A673 (cell line): ENCODE data around the gene SMIM5. TPM values are rescaled to one million over a fixed set of nuclear protein-coding genes. Genes with fewer than 3 reads are reported as not detected.

Experiments used
- BruUV-seq: library from RNA; stranded (reverse); fragments of 400-500 nt; replicated peaks from 2 replicates; lab custom pipeline; 2021; lab: Mats Ljungman, UMichigan
- CTCF ChIA-PET: fragments of 300-600 bp; sonication (Branson Sonifier 250); formaldehyde crosslinking; loops from one replicate; lab custom pipeline; 2022; ENCODE audit warnings: antibody characterized with exemption; lab: Charles Lee
- POLR2A ChIA-PET: fragments of 300-600 bp; sonication (Branson Sonifier 250); formaldehyde crosslinking; loops from one replicate; lab custom pipeline; 2022; ENCODE audit warnings: antibody characterized with exemption; ENCODE audit not compliant: low non-redundant PET; lab: Charles Lee
- DNase-seq: peaks from one replicate; pipeline ENCODE4 v3.0.0-alpha.2; 2015; ENCODE audit warnings: low spot score
- H3K27ac ChIP-seq: fragments of 200-600 bp; sonication (generic); 2 replicates; pipeline ENCODE4 v1.5.1; 2016; ENCODE audit warnings: mixed run types, low read depth, mild to moderate bottlenecking, mixed read lengths, antibody characterized with exemption, low read length; ENCODE audit not compliant: poor library complexity, severe bottlenecking
- H3K27me3 ChIP-seq: fragments of 200-600 bp; sonication (generic); replicated peaks from 2 replicates; pipeline ENCODE4 v1.6.1; 2017; ENCODE audit warnings: mixed run types, low read depth, mild to moderate bottlenecking, mixed read lengths, antibody characterized with exemption, low read length; ENCODE audit not compliant: insufficient read depth, poor library complexity
- H3K36me3 ChIP-seq: fragments of 200-600 bp; sonication (generic); 2 replicates; pipeline ENCODE4 v1.6.1; 2016; ENCODE audit warnings: mixed run types, mild to moderate bottlenecking, mixed read lengths, antibody characterized with exemption, low read length; ENCODE audit not compliant: insufficient read depth, poor library complexity, severe bottlenecking
- H3K4me1 ChIP-seq: fragments of 200-600 bp; sonication (generic); 2 replicates; pipeline ENCODE4 v1.6.1; 2017; ENCODE audit warnings: mixed run types, mild to moderate bottlenecking, mixed read lengths, antibody characterized with exemption, low read length; ENCODE audit not compliant: insufficient read depth, poor library complexity, severe bottlenecking
- H3K4me3 ChIP-seq: fragments of 200-600 bp; sonication (generic); 2 replicates; pipeline ENCODE4 v1.5.1; 2016; ENCODE audit warnings: low read depth, mixed run types, mild to moderate bottlenecking, mixed read lengths, low read length; ENCODE audit not compliant: poor library complexity, severe bottlenecking
- H3K9me3 ChIP-seq: fragments of 200-600 bp; sonication (generic); 2 replicates; pipeline ENCODE4 v1.6.1; 2016; ENCODE audit warnings: mixed run types, low read depth, mild to moderate bottlenecking, mixed read lengths, antibody characterized with exemption, low read length; ENCODE audit not compliant: poor library complexity, severe bottlenecking
- CTCF ChIP-seq: fragments of 300-800, 200-600 bp; sonication (generic); conservative IDR thresholded peaks from 2 replicates; pipeline ENCODE4 v1.5.1; 2017; ENCODE audit warnings: low read depth, mild to moderate bottlenecking, antibody characterized with exemption, low read length, moderate library complexity, mixed read lengths
- EZH2 ChIP-seq: fragments of 200-600 bp; sonication (generic); IDR thresholded peaks from 2 replicates; pipeline ENCODE4 v1.6.1; 2017; ENCODE audit warnings: borderline replicate concordance, low read depth, mild to moderate bottlenecking, mixed read lengths, antibody characterized with exemption, low read length; ENCODE audit not compliant: poor library complexity, severe bottlenecking
- intact Hi-C: fragments of 100-400 bp; cut with micrococcal nuclease; formaldehyde crosslinking; loops from one replicate; pipeline ENCODE4 v1.10.0; 2022; ENCODE audit not compliant: unreplicated experiment
- total RNA-seq: library from RNA; stranded (reverse); gene quantifications from 2 replicates; pipeline ENCODE4 v1.2.3, GENCODE V29; 2021

SMIM5 gene
- total RNA-seq, 1 experiment from 2014 or later = not detected

DNA sequence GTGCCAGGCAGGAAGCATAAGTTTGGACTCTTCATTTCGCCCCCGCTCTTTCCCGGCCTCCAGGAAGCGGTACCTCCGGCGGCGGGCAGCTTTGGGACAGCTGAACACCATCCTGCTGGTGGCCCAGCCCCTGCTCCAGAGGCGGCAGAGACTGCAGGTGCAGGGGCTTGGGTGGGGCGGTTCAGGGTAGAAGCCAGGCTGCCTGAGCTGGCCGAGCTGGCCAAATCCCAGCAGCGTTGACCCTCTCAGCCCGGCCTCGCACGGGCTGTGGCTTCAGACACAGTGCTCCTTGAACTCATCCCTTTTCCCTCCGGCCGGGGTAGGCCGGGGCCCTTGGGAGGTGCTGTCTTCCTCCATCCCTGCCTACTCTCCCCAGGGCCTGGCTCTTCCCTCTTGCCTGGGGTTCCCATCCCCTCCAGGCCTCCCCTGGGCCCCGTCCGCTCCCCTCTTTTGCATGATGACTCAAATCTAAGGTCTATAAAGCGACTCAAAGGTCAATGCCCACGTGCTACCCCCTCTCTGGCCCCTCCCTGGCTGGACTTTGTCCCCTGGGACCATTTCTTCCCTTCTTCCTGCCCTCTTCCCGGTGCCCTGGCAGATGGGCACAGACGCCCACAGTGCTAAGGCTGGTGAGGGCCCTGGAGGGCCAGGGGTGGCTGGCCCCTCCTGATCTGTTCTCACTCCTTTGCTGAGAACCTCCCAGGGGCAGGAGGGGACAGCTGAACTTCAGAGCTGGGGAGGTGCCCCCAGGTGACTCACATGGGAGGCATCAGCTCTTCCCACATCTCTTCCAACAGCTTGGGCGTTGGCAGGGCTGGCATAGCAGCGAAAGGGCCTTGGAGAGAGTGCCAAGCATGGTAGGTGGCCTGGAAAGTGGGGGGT is 22.9 kb upstream of the SMIM5 start:
- TF ChIP-seq EZH2 (no peak), CTCF (no peak)
- no peak overlapping the region for H3K4me3 ChIP-seq
- ChIA-PET CTCF (interaction anchor here (0.6 to 0.8 kb wide), 2 partner anchors 12 to 15 kb away, joined by 3 read pairs; no protein-coding TSS in a partner anchor), POLR2A (no interaction called here)
- no peaks in the 10 kb centered on the region for H3K27me3 ChIP-seq
- BruUV-seq = no TSS peak
- H3K4me1 ChIP-seq = no peaks in the 10 kb centered on the region
- no peak for DNase-seq
- H3K27ac ChIP-seq = no peak overlapping the region
- H3K9me3 ChIP-seq = no peaks in the 10 kb centered on the region
- intact Hi-C loops = no loop called here
- no peaks in the 10 kb centered on the region for H3K36me3 ChIP-seq

DNA sequence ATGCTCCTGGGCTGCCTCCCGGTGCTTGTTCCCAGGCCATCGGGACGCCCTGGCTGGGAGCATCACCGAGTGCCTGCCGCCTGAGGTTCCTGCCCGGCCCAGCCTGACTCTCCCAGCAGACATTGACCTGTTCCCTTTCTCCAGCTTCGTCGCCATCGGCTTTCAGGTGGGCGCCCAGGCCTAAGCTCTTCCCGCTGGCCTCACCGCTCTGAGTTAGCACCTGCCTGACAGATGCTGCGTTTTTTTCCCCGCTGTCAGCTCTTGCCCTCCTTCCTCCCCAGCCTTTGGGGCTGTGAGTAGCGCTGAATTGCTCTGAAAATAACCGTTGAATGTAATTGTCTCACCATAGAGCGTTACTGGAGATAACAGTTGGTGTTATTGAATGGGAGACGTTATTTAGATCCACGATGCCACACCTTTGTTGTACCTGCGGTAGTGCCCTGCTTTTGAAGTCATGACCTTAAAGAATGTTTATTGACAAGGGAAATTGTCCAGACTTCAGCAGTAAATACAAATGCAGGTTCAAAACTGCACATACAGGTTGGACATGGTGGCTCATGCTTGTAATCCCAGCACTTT is 21.3 kb upstream of the SMIM5 start:
- no peaks in the 10 kb centered on the region for H3K9me3 ChIP-seq
- intact Hi-C loops = no loop called here
- no peak overlapping the region for H3K27ac ChIP-seq
- no peaks in the 10 kb centered on the region for H3K36me3 ChIP-seq
- DNase-seq = no peak
- POLR2A ChIA-PET = interaction anchor here (0.6 kb wide), 2 partner anchors 9 to 76 kb away, joined by 3 to 4 read pairs; no protein-coding TSS in a partner anchor
- no peak for TF ChIP-seq EZH2
- TF ChIP-seq CTCF = no peak
- no TSS peak for BruUV-seq
- CTCF ChIA-PET = interaction anchor here (1.6 kb wide), 1 partner anchor 142 kb away, joined by 3 read pairs; no protein-coding TSS in a partner anchor
- no peaks in the 10 kb centered on the region for H3K4me1 ChIP-seq
- no peak overlapping the region for H3K4me3 ChIP-seq
- H3K27me3 ChIP-seq = no peaks in the 10 kb centered on the region

DNA sequence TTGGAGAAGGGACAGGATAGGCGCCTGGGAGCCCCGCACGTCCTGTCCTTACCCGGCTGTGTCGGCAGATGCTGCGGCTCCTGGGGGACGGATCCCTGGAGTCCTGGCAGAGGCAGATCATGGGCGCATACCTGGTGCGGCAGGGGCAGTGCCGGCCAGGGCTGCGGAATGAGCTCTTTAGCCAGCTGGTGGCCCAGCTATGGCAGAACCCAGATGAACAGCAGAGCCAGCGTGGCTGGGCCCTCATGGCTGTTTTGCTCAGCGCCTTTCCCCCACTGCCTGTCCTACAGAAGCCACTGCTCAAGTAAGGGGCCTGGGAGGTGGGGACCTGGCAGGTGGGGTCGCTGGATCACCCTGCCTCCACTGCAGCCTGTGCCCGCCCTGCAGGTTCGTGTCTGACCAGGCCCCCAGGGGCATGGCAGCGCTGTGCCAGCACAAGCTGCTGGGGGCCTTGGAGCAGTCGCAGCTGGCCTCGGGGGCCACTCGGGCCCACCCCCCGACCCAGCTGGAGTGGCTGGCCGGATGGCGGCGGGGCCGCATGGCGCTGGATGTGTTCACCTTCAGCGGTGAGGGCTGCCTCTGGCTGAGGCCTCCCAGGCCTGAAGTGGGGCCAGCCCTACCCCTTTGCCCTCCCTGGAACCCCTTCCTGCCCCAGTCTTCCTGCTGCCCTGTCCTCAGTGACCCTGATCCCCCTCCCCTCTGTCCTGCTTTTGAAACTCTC is 20.2 kb upstream of the SMIM5 start:
- no peaks in the 10 kb centered on the region for H3K9me3 ChIP-seq
- POLR2A ChIA-PET = interaction anchor here (0.5 kb wide), 1 partner anchor 14 kb away, joined by 5 read pairs; no protein-coding TSS in a partner anchor
- intact Hi-C loops = no loop called here
- TF ChIP-seq CTCF (no peak), EZH2 (no peak)
- H3K27ac ChIP-seq = no peak overlapping the region
- CTCF ChIA-PET = interaction anchor here (0.6 to 1.6 kb wide), 2 partner anchors 137 to 140 kb away, joined by 3 read pairs; no protein-coding TSS in a partner anchor
- no TSS peak for BruUV-seq
- H3K27me3 ChIP-seq = no peaks in the 10 kb centered on the region
- no peaks in the 10 kb centered on the region for H3K4me1 ChIP-seq
- no peak overlapping the region for H3K4me3 ChIP-seq
- no peaks in the 10 kb centered on the region for H3K36me3 ChIP-seq
- DNase-seq = no peak
